CD4-positive, alpha-beta memory T cell (primary cell): Measurements from ENCODE around the gene LAMA5. TPM values are rescaled to one million over a fixed set of nuclear protein-coding genes. Genes with fewer than 3 reads are reported as not detected.
A peak's percentile ranks its signal among the peaks of the same experiment; 100 is the strongest.

Source experiments
- CTCF ChIA-PET: fragments of 350-600 bp; sonication (Branson Sonifier 250); formaldehyde crosslinking; loops from one replicate; lab custom pipeline; 2021; ENCODE audit warnings: inconsistent platforms; ENCODE audit not compliant: partially characterized antibody; lab: Charles Lee
- POLR2A ChIA-PET: fragments of 350-600 bp; sonication (Branson Sonifier 250); formaldehyde crosslinking; loops from one replicate; lab custom pipeline; 2021; ENCODE audit not compliant: partially characterized antibody; lab: Charles Lee
- DNase-seq, 5 donors: peaks; one replicate each; pipeline versions ENCODE4 v3.0.0 to v3.0.0-alpha.2; 2020 to 2022; ENCODE audit warnings: mixed read lengths in 1 of 5
- H3K27ac ChIP-seq: one replicate; pipeline ENCODE4 v1.7.0; 2013; ENCODE audit warnings: low read depth, low read length
- H3K27me3 ChIP-seq: 2 replicates; pipeline ENCODE4 v1.7.0; 2013; ENCODE audit warnings: mild to moderate bottlenecking, low read length, moderate library complexity; ENCODE audit not compliant: insufficient read depth
- H3K36me3 ChIP-seq: 2 replicates; pipeline ENCODE4 v1.7.0; 2013; ENCODE audit warnings: mild to moderate bottlenecking, low read length, moderate library complexity; ENCODE audit not compliant: insufficient read depth
- H3K4me1 ChIP-seq: 2 replicates; pipeline ENCODE4 v1.7.0; 2013; ENCODE audit warnings: mild to moderate bottlenecking, low read length, moderate library complexity; ENCODE audit not compliant: insufficient read depth
- H3K4me3 ChIP-seq, 2 donors: one replicate each; pipeline ENCODE4 v1.7.0; 2013; ENCODE audit warnings: low read length in 2 of 2, mild to moderate bottlenecking in 1 of 2
- H3K9me3 ChIP-seq, 2 donors: one replicate each; pipeline ENCODE4 v1.7.0; 2013; ENCODE audit warnings: low read length in 2 of 2, control low read depth in 1 of 2; ENCODE audit not compliant: control insufficient read depth in 1 of 2
- H3K27ac Mint-ChIP-seq, 7 donors: one replicate each; pipeline ENCODE4 v1.8.0; 2020 to 2021; ENCODE audit warnings: mixed read lengths in 7 of 7, mild to moderate bottlenecking in 6 of 7, inconsistent platforms in 3 of 7, moderate library complexity in 3 of 7
- H3K27me3 Mint-ChIP-seq, 2 donors: one replicate each; pipeline ENCODE4 v1.8.0; 2020 to 2021; ENCODE audit warnings: mixed read lengths in 2 of 2
- H3K36me3 Mint-ChIP-seq, 2 donors: one replicate each; pipeline ENCODE4 v1.8.0; 2020 to 2021; ENCODE audit warnings: mixed read lengths in 2 of 2, inconsistent platforms in 1 of 2, mild to moderate bottlenecking in 1 of 2
- H3K4me1 Mint-ChIP-seq, 4 donors: one replicate each; pipeline ENCODE4 v1.8.0; 2020 to 2021; ENCODE audit warnings: mixed read lengths in 4 of 4, mild to moderate bottlenecking in 1 of 4
- H3K4me3 Mint-ChIP-seq, 8 donors: one replicate each; pipeline ENCODE4 v1.8.0; 2020 to 2021; ENCODE audit warnings: mixed read lengths in 8 of 8, mild to moderate bottlenecking in 7 of 8, moderate library complexity in 6 of 8, inconsistent platforms in 3 of 8
- H3K9me3 Mint-ChIP-seq, 8 donors: one replicate each; pipeline ENCODE4 v1.8.0; 2020 to 2021; ENCODE audit warnings: mixed read lengths in 8 of 8, mild to moderate bottlenecking in 5 of 8, inconsistent platforms in 3 of 8, moderate library complexity in 1 of 8
- intact Hi-C: fragments of 100-400 bp; cut with micrococcal nuclease; formaldehyde crosslinking; loops from one replicate; pipeline ENCODE4 v1.15.1; 2023
- polyA plus RNA-seq, 2 donors: library from polyadenylated mRNA; unstranded; fragments of 300-500 nt; fragmentation: Illumina TruSeq; gene quantifications; one replicate each; pipeline ENCODE4 v1.2.3, GENCODE V29; 2021
- total RNA-seq, 2 experiments: library from RNA; stranded (reverse); gene quantifications; one replicate each; pipeline ENCODE4 v1.2.3, GENCODE V29; 2021

LAMA5 gene
- total and polyA plus RNA-seq, 4 experiments from 2014 or later = 0.49 TPM; not detected in 3

DNA sequence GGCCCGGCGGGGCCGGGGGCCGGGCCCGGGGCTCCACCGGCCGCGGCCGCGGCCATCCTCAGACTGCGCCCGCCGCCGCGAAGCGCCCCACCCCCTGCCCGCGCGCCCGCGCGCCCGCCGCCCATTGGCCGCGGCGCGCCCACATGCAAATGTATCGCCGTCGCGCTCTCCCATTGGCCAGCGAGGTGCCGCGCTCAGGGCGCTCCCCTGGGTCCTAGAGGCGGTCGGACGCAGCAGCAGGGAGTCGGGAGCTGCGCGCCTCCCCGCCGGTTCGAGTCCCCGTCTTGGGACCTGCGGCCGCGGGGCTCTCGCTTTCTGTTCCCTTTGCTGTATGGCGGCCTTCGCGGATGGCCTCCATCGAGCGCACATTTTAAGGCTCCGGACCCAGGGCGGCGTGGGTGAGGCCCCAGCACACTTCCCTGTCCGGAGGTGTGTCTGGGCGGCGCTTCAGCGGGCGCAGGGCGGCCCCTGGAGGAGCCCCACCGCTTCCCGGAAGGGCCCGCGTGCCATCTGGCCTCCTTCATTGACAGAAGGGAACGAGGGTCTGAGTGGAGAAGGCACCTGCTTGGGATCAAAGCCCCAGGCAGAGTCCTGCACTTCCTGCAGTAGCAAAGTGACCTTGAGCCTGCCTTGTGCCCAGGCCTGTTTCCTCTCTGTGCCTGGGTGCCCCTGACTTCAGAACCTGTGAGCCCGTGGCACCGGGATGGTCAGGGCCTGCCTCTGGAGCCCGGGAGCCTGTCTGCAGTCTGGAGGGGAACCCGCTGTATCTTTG, 40.3 kb upstream of the LAMA5 start, which contains the start of gene CABLES2:
CABLES2 (minus strand) TSS at position 65 of the 772 bp plus-strand sequence; CDS start at position 56, 9 bp downstream.
- peaks cover 34% of the 10 kb centered on the region for H3K4me1 ChIP-seq
- no peaks in the 10 kb centered on the region for H3K9me3 ChIP-seq
- H3K4me3 ChIP-seq = peak within 1 kb of the TSS in 1 of 2 donors; percentile 67
- peaks cover 15 to 45% (median 29%) of the 10 kb centered on the region in 4 donors for H3K4me1 Mint-ChIP-seq
- no peaks in the 10 kb centered on the region for H3K27me3 Mint-ChIP-seq
- H3K27me3 ChIP-seq = no peaks in the 10 kb centered on the region
- no peaks in the 10 kb centered on the region for H3K36me3 ChIP-seq
- H3K27ac Mint-ChIP-seq = peak within 1 kb of the TSS; percentile 53 to 90 (median 82)
- H3K27ac ChIP-seq = peak within 1 kb of the TSS; percentile 65
- CTCF ChIA-PET = no interaction called here
- peak within 1 kb of the TSS; percentile 77 to 85 (median 82) for H3K4me3 Mint-ChIP-seq
- peak; percentile 90 to 94 (median 92) for DNase-seq
- H3K9me3 Mint-ChIP-seq = peaks cover 0 to 1% (median 0%) of the 10 kb centered on the region in 8 donors
- peaks cover 0 to 7% of the 10 kb centered on the region in 2 donors for H3K36me3 Mint-ChIP-seq
- intact Hi-C loops = loop anchor here (1.0 to 5.0 kb wide), 4 partner anchors 20 to 390 kb away; partner anchors contain the start of genes ADRM1, MRGBP and RPS21
- POLR2A ChIA-PET = interaction anchor here (0.6 to 1.6 kb wide), 3 partner anchors 18 to 106 kb away, joined by 3 to 4 read pairs (median 3); partner anchors contain the start of gene RPS21

DNA sequence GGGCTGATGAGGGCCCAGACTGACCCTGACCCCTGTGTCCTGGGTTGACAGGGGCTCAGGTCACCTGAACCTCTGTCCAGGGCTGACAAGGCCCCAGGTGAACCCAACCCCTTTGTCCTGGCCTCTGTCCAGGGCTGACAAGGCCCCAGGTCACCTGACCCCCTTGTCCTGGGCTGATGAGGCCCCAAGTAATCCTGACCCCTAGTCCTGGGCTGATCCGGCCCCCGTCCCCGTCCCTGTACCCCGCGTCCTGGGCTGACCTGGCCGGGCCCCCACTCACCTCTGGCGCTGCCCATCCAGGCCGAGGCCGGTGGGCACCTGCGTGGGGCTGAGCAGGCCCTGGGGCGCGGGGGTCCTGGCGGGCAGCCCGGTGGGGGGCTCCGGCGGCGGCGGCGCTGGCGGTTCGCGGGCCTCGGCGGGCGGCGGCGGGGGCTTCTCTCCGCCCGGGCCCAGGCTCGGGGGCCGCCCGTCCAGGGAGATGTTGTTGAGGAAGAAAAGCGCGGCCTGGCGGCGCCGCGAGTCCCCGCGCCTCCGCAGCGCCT, 39.6 kb upstream of the LAMA5 start:
- peaks cover 34% of the 10 kb centered on the region for H3K4me1 ChIP-seq
- peak overlapping the region; percentile 65 for H3K27ac ChIP-seq
- Mint-ChIP-seq H3K27ac (peak overlapping the region in 5 of 7 donors; percentile 27 to 84 (median 75)), H3K4me1 (peaks cover 15 to 45% (median 29%) of the 10 kb centered on the region in 4 donors), H3K36me3 (peaks cover 0 to 7% of the 10 kb centered on the region in 2 donors), H3K4me3 (peak overlapping the region; percentile 72 to 83 (median 78)), H3K27me3 (no peaks in the 10 kb centered on the region), H3K9me3 (peaks cover 0 to 1% (median 0%) of the 10 kb centered on the region in 8 donors)
- H3K9me3 ChIP-seq = no peaks in the 10 kb centered on the region
- H3K36me3 ChIP-seq = no peaks in the 10 kb centered on the region
- ChIA-PET POLR2A (interaction anchor here (1.0 to 1.6 kb wide), 2 partner anchors 17 to 106 kb away, joined by 3 to 4 read pairs; no protein-coding TSS in a partner anchor), CTCF (no interaction called here)
- H3K4me3 ChIP-seq = peak overlapping the region in 1 of 2 donors; percentile 57
- intact Hi-C loops = loop anchor here (1.0 to 5.0 kb wide), 4 partner anchors 19 to 391 kb away; partner anchors contain the start of genes ADRM1, MRGBP and RPS21
- no peaks in the 10 kb centered on the region for H3K27me3 ChIP-seq
- DNase-seq = no peak

DNA sequence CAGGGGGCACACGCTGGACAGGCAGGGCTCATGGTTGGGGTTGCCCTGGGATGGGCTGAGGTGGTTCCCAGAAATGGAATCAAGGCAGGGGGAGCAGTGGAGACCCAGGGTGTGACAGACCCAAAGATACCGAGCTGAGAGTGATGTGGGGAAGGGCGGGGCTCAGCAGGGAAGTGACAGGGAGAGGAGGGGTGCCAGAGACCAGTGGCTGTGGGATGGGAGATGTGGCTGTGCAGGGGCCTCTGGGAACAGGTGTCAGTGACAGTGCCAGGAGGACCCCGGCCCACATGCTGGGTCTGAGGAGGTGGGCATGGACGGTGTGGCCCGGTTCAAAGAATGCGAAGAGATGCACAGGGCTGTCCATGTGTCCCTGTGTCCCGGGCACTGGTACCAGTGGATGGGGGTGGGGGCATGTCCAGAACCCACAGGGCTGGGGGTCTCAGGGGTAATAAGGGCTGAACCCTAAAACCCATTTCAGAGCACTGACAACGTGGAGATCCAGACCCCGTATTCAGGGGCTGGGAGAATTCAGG, 38.9 kb upstream of the LAMA5 start:
- no peaks in the 10 kb centered on the region for H3K9me3 ChIP-seq
- H3K27me3 ChIP-seq = no peaks in the 10 kb centered on the region
- POLR2A ChIA-PET = interaction anchor here (1.5 kb wide), 1 partner anchor 20 kb away, joined by 8 read pairs; the partner anchor contains the start of gene RPS21
- H3K4me1 ChIP-seq = peaks cover 34% of the 10 kb centered on the region
- Mint-ChIP-seq H3K4me3 (peak overlapping the region; percentile 72 to 83 (median 78)), H3K27ac (peak overlapping the region; percentile 53 to 86 (median 75)), H3K9me3 (peaks cover 0 to 1% (median 0%) of the 10 kb centered on the region in 8 donors), H3K4me1 (peaks cover 15 to 50% (median 29%) of the 10 kb centered on the region in 4 donors), H3K36me3 (peaks cover 0 to 7% of the 10 kb centered on the region in 2 donors), H3K27me3 (no peaks in the 10 kb centered on the region)
- peak overlapping the region; percentile 65 for H3K27ac ChIP-seq
- peak overlapping the region in 1 of 2 donors; percentile 57 for H3K4me3 ChIP-seq
- CTCF ChIA-PET = no interaction called here
- no peak for DNase-seq
- no peaks in the 10 kb centered on the region for H3K36me3 ChIP-seq
- intact Hi-C loops = loop anchor here (5.0 kb wide), 1 partner anchor 391 kb away; the partner anchor contains the start of gene MRGBP

DNA sequence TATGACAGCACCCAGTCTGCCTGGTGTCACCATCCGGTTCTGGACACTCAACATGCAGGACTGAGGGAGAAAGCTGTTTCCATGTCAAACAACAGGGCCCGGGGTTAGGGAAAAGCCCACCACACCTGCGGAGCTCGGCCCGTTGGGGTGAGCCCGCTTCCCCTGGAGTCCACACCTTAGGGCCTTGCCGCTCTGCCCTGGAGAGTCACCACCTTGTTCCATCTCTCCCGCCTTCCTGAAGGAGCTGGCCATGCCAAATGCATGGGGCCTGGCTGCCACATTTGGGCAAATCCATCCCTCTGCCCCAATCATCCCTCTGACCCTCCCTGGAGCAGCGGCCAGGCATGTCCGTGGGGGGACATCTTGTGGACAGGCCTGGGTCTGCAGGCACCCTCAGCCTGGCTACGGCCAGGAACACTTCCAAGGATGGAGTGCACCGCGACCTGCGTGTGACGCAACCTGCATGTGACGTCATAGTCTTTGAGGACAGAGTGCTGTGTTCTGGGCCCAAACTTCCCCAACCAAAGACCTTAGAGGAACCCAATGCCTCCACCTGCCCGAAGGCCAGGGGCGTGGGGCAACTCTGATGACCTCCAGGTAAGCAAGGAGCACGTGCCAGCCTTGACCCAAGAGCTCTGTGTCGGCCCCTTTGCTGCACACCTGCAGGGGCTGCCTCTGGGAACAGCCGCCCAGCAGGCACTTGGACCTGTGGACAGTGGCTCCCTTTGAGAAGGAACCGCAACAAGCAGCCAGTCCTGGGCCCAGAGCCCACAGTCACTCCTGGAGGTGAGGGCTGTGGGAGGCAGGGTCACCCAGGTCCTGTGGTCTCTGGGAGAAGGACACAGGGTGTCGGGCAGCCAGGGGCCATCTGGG, 38.2 kb upstream of the LAMA5 start:
- Mint-ChIP-seq H3K27ac (peak overlapping the region in 5 of 7 donors; percentile 18 to 84 (median 70)), H3K4me3 (peak overlapping the region; percentile 72 to 83 (median 78)), H3K36me3 (peaks cover 0 to 11% of the 10 kb centered on the region in 2 donors), H3K4me1 (peaks cover 15 to 50% (median 30%) of the 10 kb centered on the region in 4 donors), H3K9me3 (peaks cover 0 to 1% (median 0%) of the 10 kb centered on the region in 8 donors), H3K27me3 (no peaks in the 10 kb centered on the region)
- H3K27me3 ChIP-seq = no peaks in the 10 kb centered on the region
- no peaks in the 10 kb centered on the region for H3K36me3 ChIP-seq
- no peak for DNase-seq
- no peak overlapping the region for H3K27ac ChIP-seq
- intact Hi-C loops = loop anchor here (5.0 kb wide), 1 partner anchor 392 kb away; the partner anchor contains the start of gene MRGBP
- ChIA-PET POLR2A (interaction anchor here (1.5 kb wide), 1 partner anchor 19 kb away, joined by 8 read pairs; the partner anchor contains the start of gene RPS21), CTCF (no interaction called here)
- H3K4me1 ChIP-seq = peaks cover 31% of the 10 kb centered on the region
- no peak overlapping the region for H3K4me3 ChIP-seq
- H3K9me3 ChIP-seq = no peaks in the 10 kb centered on the region

DNA sequence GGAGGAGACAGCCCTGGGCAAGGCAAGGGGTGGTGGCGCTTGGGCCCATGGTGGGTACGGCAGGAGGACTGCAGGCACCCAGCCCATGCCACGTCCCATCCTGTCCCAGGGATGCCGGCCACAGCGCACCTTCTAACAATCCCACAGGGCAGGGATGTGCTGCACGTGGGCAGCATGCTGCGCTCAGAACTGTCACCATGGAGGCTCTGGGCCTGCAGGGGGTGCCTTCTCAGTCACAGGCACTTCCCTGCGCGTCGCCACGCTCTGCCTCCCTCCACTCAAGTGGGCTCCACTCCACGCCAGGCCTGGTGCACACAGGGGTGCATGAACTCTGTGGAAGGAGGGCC, 37.6 kb upstream of the LAMA5 start:
- Mint-ChIP-seq H3K27ac (no peak overlapping the region), H3K4me3 (no peak overlapping the region), H3K36me3 (peaks cover 0 to 13% of the 10 kb centered on the region in 2 donors), H3K27me3 (no peaks in the 10 kb centered on the region), H3K9me3 (peaks cover 0 to 1% (median 0%) of the 10 kb centered on the region in 8 donors), H3K4me1 (peaks cover 15 to 45% (median 26%) of the 10 kb centered on the region in 4 donors)
- DNase-seq = no peak
- Histone ChIP-seq H3K4me3 (no peak overlapping the region), H3K4me1 (peaks cover 25% of the 10 kb centered on the region), H3K36me3 (no peaks in the 10 kb centered on the region), H3K9me3 (no peaks in the 10 kb centered on the region), H3K27ac (no peak overlapping the region), H3K27me3 (no peaks in the 10 kb centered on the region)
- ChIA-PET POLR2A (interaction anchor here (1.5 kb wide), 1 partner anchor 18 kb away, joined by 8 read pairs; the partner anchor contains the start of gene RPS21), CTCF (no interaction called here)
- intact Hi-C loops = loop anchor here (5.0 kb wide), 1 partner anchor 393 kb away; the partner anchor contains the start of gene MRGBP

DNA sequence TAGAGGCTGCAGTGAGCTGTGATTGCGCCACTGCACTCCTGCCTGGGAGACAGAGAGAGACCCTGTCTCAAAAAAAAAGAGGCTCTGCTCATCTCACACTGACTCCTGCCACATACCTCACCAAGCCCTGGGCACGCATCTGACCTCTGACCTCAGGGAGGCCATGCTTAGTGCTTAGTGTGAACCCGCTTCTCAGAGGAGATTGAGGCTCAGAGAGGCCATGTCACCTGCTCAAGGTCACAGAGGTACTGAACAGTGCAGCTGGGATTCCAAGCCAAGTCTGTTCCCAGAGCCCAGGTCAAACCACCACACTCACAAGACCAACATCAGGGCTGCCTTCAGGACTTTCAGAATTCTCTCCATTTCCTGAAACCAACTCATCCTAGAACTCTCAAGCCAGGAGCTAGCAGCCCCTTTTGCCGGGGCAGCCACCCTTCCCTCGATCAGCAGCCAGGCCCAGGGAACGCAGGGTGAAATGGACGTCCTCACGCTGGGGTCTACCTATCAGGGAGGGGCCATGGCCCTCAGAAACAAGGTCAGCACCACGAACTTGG, 37.1 kb upstream of the LAMA5 start:
- Mint-ChIP-seq H3K36me3 (peaks cover 0 to 13% of the 10 kb centered on the region in 2 donors), H3K27me3 (no peaks in the 10 kb centered on the region), H3K27ac (peak overlapping the region in 3 of 7 donors; percentile 43 to 72 (median 54)), H3K9me3 (peaks cover 0 to 1% (median 0%) of the 10 kb centered on the region in 8 donors), H3K4me3 (peak overlapping the region in 5 of 8 donors; percentile 29 to 63 (median 46)), H3K4me1 (peaks cover 12 to 40% (median 21%) of the 10 kb centered on the region in 4 donors)
- intact Hi-C loops = no loop called here
- Histone ChIP-seq H3K4me3 (no peak overlapping the region), H3K36me3 (no peaks in the 10 kb centered on the region), H3K27me3 (no peaks in the 10 kb centered on the region), H3K4me1 (peaks cover 21% of the 10 kb centered on the region), H3K9me3 (no peaks in the 10 kb centered on the region), H3K27ac (no peak overlapping the region)
- no peak for DNase-seq
- CTCF ChIA-PET = no interaction called here
- POLR2A ChIA-PET = no interaction called here
